BJ (cell line): Measurements from ENCODE around the gene CATSPER3. TPM values are rescaled to one million over a fixed set of nuclear protein-coding genes. Genes with fewer than 3 reads are reported as not detected.

Source experiments
- CTCF ChIA-PET: fragments of 350-600 bp; formaldehyde crosslinking; extraction: SDS; loops from one replicate; lab custom pipeline; 2021; ENCODE audit warnings: antibody characterized with exemption, inconsistent platforms; lab: Yijun Ruan, JAX
- POLR2A ChIA-PET: fragments of 300-600 bp; sonication (Branson Sonifier 250); formaldehyde crosslinking; extraction: SDS; loops from one replicate; lab custom pipeline; 2021; ENCODE audit warnings: antibody characterized with exemption; lab: Charles Lee
- DNase-seq: peaks from one replicate; pipeline ENCODE4 v3.0.0-alpha.2; 2011; ENCODE audit warnings: low read depth
- H3K27me3 ChIP-seq: 2 replicates; pipeline ENCODE4 v1.6.0; 2011; ENCODE audit warnings: low read length; ENCODE audit not compliant: control insufficient read depth, insufficient read depth
- H3K36me3 ChIP-seq: 2 replicates; pipeline ENCODE4 v1.5.1; 2011; ENCODE audit warnings: low read length; ENCODE audit not compliant: control insufficient read depth, insufficient read depth
- H3K4me3 ChIP-seq: 2 replicates; pipeline ENCODE4 v1.5.1; 2011; ENCODE audit warnings: low read depth, mild to moderate bottlenecking, control low read depth, low read length
- polyA plus RNA-seq: library from polyadenylated mRNA; depleted of rRNA; stranded (reverse); fragments of >200 nt; gene quantifications from 2 replicates; pipeline ENCODE4 v1.2.3, GENCODE V29; 2011
- TF ChIP-seq, protein P1 (sequence below): IDR thresholded peaks from 2 replicates; pipeline ENCODE4 v1.5.1; 2011; ENCODE audit warnings: low read depth, mild to moderate bottlenecking, control low read depth, inconsistent platforms, low read length, moderate library complexity; ENCODE audit not compliant: insufficient read depth

The CATSPER3 gene
- polyA plus RNA-seq, 1 experiment = 0.43 TPM

DNA sequence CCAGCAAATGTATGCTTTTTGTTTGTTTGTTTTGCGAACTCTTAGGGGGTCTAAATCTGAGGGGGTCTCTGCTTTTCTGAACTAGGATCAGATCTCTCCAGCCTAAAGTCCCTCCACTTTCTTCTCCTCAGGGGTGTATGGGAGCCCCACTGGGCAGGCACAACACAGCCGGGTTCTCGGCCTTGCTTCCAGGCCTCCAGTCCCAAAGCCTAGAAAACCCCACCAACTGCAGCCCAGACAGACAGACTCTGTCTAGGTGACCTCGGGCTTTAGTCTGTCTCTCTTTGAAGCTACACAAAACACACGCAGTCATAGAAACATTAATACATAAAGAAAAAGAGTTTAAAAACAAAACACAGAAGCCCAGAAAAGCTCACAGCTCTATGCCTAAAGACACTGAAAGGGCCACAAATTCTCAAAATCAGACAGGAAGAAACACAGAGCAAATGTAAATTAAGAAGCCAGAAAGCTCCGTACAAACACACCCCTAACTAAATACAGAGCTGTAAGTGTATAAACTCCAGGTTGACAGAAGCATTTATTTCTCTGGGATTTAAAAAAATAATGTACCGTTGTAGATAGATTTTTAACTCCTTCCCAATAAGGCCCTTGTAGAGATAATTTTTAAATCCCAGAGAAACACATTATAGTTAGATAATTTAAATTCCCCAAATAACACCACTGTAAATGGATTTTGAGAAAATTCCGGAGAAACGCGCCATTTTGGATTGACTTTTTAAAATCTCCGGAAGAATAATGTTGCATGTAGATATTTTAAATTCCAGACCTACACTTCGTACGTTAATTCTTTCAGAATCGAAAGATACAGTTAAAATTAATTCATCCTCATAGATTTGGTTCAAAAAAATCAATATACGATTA is 64.3 kb downstream of the CATSPER3 start:
- Histone ChIP-seq H3K27me3 (peaks cover 6% of the 10 kb centered on the region), H3K36me3 (peaks cover 4% of the 10 kb centered on the region), H3K4me3 (peak overlapping the region; percentile 63)
- no peak for DNase-seq
- CTCF ChIA-PET = interaction anchor here (1.0 to 1.7 kb wide), 3 partner anchors 13 to 159 kb away, joined by 3 to 4 read pairs (median 3); no protein-coding TSS in a partner anchor
- POLR2A ChIA-PET = no interaction called here
- TF ChIP-seq, protein P1, sequence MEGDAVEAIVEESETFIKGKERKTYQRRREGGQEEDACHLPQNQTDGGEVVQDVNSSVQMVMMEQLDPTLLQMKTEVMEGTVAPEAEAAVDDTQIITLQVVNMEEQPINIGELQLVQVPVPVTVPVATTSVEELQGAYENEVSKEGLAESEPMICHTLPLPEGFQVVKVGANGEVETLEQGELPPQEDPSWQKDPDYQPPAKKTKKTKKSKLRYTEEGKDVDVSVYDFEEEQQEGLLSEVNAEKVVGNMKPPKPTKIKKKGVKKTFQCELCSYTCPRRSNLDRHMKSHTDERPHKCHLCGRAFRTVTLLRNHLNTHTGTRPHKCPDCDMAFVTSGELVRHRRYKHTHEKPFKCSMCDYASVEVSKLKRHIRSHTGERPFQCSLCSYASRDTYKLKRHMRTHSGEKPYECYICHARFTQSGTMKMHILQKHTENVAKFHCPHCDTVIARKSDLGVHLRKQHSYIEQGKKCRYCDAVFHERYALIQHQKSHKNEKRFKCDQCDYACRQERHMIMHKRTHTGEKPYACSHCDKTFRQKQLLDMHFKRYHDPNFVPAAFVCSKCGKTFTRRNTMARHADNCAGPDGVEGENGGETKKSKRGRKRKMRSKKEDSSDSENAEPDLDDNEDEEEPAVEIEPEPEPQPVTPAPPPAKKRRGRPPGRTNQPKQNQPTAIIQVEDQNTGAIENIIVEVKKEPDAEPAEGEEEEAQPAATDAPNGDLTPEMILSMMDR = no peak

DNA sequence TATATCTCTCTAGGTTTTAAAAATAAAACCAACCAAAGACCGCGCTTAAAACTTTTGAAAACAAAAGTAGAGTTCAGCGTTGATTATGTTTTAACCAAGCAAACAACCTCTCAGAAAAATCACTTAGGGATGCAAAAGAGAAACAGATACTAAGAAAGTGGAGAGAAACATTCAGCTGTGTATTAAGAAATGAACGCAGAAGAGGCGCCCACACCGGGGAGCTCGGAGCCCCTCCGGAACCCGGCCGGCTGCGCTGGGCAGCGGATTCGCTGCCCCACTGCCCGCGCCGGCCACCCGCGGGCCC is 64.9 kb downstream of the CATSPER3 start:
- CTCF ChIA-PET = interaction anchor here (0.8 to 1.2 kb wide), 5 partner anchors 14 to 172 kb away, joined by 3 to 5 read pairs (median 3); no protein-coding TSS in a partner anchor
- no peak for DNase-seq
- H3K27me3 ChIP-seq = peaks cover 12% of the 10 kb centered on the region

DNA sequence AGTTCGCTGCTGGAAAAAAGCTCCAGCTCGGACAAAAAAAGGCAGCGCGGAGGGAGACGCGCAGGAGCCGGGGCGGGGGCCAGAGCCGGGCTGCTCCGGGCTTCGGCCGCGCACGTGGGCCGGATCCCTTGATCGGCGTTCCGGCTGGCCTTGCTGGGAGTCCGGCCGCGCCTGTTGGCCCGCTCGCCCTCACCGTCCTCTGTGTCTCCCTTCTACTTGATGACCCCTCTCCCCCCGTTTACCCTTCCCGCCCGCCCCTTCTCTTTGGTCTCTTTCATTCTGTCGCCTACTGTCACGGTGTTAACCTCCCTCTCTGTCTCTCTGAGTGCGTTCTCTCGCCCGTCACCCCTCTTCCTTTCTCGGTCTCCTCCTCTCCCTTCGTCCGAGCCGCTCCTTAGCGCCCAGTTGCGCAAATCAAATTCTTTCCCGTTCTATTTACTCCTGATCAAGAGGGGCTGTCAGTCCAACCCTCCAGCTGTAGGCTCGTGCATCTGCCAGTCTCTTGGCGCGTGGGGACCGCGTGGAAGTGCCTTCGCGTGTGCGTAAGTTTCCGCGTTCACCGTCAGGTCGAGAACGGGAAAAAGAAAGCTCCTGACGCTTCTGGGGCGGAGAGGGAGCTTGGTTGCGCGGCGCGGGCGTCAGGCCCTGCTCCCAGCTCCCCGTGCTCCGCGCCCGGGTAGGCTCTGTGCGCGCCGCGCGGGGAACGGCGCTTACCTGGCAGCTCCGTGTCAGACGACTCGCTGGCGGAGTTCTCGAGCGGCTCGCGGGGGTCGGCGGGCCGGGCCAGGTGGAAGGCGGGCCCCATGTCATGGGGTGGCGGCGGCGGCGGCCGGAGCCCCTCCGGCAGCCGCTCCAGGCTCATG is 65.5 kb downstream of the CATSPER3 start:
- TF ChIP-seq, protein P1 = no peak
- ChIA-PET POLR2A (no interaction called here), CTCF (interaction anchor here (0.8 to 1.2 kb wide), 4 partner anchors 14 to 172 kb away, joined by 3 to 5 read pairs (median 3); no protein-coding TSS in a partner anchor)
- peaks cover 17% of the 10 kb centered on the region for H3K27me3 ChIP-seq
- peak overlapping the region; percentile 63 for H3K4me3 ChIP-seq
- DNase-seq = no peak
- peaks cover 4% of the 10 kb centered on the region for H3K36me3 ChIP-seq

More for the DNA sequence above, 64.9 kb downstream of the CATSPER3 start:
- POLR2A ChIA-PET = no interaction called here
- Histone ChIP-seq H3K36me3 (peaks cover 4% of the 10 kb centered on the region), H3K4me3 (peak overlapping the region; percentile 63)
- TF ChIP-seq, protein P1 = no peak

DNA sequence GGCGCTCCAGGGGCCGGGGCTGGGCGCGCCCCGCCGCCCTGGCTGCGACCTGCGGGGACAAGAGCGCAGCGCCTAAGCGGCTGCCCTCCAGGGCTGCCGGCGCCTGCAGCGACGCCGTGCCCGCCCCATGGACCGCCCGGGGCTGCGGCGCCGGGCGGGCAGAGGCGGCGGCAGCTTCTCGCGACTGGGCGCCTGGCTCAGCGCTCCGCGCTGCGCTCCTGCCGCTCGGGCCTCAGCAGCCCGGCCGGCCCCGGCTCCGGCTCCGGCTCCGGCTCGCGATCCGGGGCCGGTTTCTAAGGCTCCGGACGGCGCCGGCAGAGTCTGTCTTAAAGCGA is 66.2 kb downstream of the CATSPER3 start, which contains the start of gene PITX1:
PITX1 (minus strand) TSS at position 328 of the 335 bp plus-strand sequence. CDS start 347 bp downstream, outside the sequence.
- TF ChIP-seq, protein P1 = no peak
- H3K4me3 ChIP-seq = peak within 1 kb of the TSS; percentile 63
- POLR2A ChIA-PET = no interaction called here
- H3K36me3 ChIP-seq = peaks cover under 1% of the 10 kb centered on the region; the same call in 1 of the 2 replicates
- H3K27me3 ChIP-seq = peaks cover 22% of the 10 kb centered on the region
- DNase-seq = no peak
- CTCF ChIA-PET = interaction anchor here (1.2 kb wide), 1 partner anchor 161 kb away, joined by 3 read pairs; no protein-coding TSS in a partner anchor
